GM23338 (cell line): ENCODE results near the gene PRKAR1B. TPM values are rescaled to one million over a fixed set of nuclear protein-coding genes. Genes with fewer than 3 reads are reported as not detected.

ENCODE experiments used
- ATAC-seq: fragments of 200-7000 bp; cut with Tn5 transposase; 3 replicates; pipeline ENCODE4 v1.9.1; 2020
- DNase-seq: peaks from one replicate; pipeline ENCODE4 v3.0.0-alpha.2; 2015; ENCODE audit warnings: low spot score
- H2AFZ ChIP-seq: fragments of 200-600 bp; sonication (generic); 2 replicates; pipeline ENCODE4 v1.8.0; 2016; ENCODE audit warnings: antibody characterized with exemption, mild to moderate bottlenecking, moderate library complexity
- H3F3A ChIP-seq: fragments of 200-600 bp; sonication (generic); replicated peaks from 2 replicates; pipeline ENCODE4 v1.8.0; 2017; ENCODE audit warnings: antibody characterized with exemption, mixed run types, low read depth
- H3K27ac ChIP-seq: fragments of 200-600 bp; sonication (generic); 2 replicates; pipeline ENCODE4 v1.6.1; 2016; ENCODE audit warnings: low read depth
- H3K27me3 ChIP-seq: fragments of 200-600 bp; sonication (generic); 2 replicates; pipeline ENCODE4 v1.8.0; 2016; ENCODE audit warnings: mild to moderate bottlenecking, mixed run types, moderate library complexity; ENCODE audit not compliant: insufficient read depth
- H3K36me3 ChIP-seq: fragments of 200-600 bp; sonication (generic); 2 replicates; pipeline ENCODE4 v1.8.0; 2016; ENCODE audit warnings: mild to moderate bottlenecking; ENCODE audit not compliant: insufficient read depth
- H3K4me1 ChIP-seq: fragments of 200-600 bp; sonication (generic); 2 replicates; pipeline ENCODE4 v1.8.0; 2016; ENCODE audit warnings: mild to moderate bottlenecking, moderate library complexity; ENCODE audit not compliant: insufficient read depth
- H3K4me2 ChIP-seq: fragments of 200-600 bp; sonication (generic); 2 replicates; pipeline ENCODE4 v1.7.1; 2017; ENCODE audit warnings: mixed run types
- H3K4me3 ChIP-seq: fragments of 200-600 bp; sonication (generic); 2 replicates; pipeline ENCODE4 v1.6.1; 2016; ENCODE audit warnings: mixed run types
- H3K79me2 ChIP-seq: fragments of 200-600 bp; sonication (generic); replicated peaks from 2 replicates; pipeline ENCODE4 v1.8.0; 2017; ENCODE audit warnings: mild to moderate bottlenecking; ENCODE audit not compliant: insufficient read depth
- H3K9me2 ChIP-seq: fragments of 200-600 bp; sonication (generic); 2 replicates; pipeline ENCODE4 v1.8.0; 2017; ENCODE audit not compliant: insufficient read depth
- H4K20me1 ChIP-seq: fragments of 200-600 bp; sonication (generic); replicated peaks from 2 replicates; pipeline ENCODE4 v1.8.0; 2017; ENCODE audit warnings: mild to moderate bottlenecking; ENCODE audit not compliant: insufficient read depth
- H3K27ac Mint-ChIP-seq: 2 replicates; pipeline ENCODE4 v1.8.0; 2020; ENCODE audit warnings: inconsistent platforms, mild to moderate bottlenecking, moderate library complexity, mixed read lengths
- H3K27me3 Mint-ChIP-seq: 3 replicates; pipeline ENCODE4 v1.8.0; 2022; ENCODE audit warnings: low read depth, mild to moderate bottlenecking, moderate library complexity, mixed read lengths, inconsistent platforms; ENCODE audit not compliant: insufficient read depth, poor library complexity
- H3K36me3 Mint-ChIP-seq: 3 replicates; pipeline ENCODE4 v1.8.0; 2021; ENCODE audit warnings: low read depth, mild to moderate bottlenecking, inconsistent platforms, moderate library complexity, mixed read lengths
- H3K4me1 Mint-ChIP-seq: 3 replicates; pipeline ENCODE4 v1.8.0; 2020; ENCODE audit warnings: mild to moderate bottlenecking, inconsistent platforms, mixed read lengths
- H3K4me3 Mint-ChIP-seq: 3 replicates; pipeline ENCODE4 v1.8.0; 2021; ENCODE audit warnings: moderate library complexity, mild to moderate bottlenecking, inconsistent platforms, mixed read lengths
- H3K9me3 Mint-ChIP-seq: 3 replicates; pipeline ENCODE4 v1.8.0; 2020; ENCODE audit warnings: moderate library complexity, mild to moderate bottlenecking, inconsistent platforms, mixed read lengths
- CREB1 ChIP-seq: fragments of 250-450 bp; sonication (Bioruptor Pico); IDR thresholded peaks from 2 replicates; pipeline ENCODE4 v1.5.0; 2020; ENCODE audit warnings: low read depth, mild to moderate bottlenecking, moderate library complexity
- ETS1 ChIP-seq: IDR thresholded peaks from 2 replicates; pipeline ENCODE4 v1.6.1; 2016; ENCODE audit warnings: antibody characterized with exemption
- EZH2 ChIP-seq: fragments of 200-600 bp; sonication (generic); IDR thresholded peaks from one replicate; pipeline ENCODE4 v1.8.0; 2017; ENCODE audit warnings: antibody characterized with exemption, mild to moderate bottlenecking, low read depth; ENCODE audit not compliant: unreplicated experiment
- EZH2phosphoT487 ChIP-seq: fragments of 200-600 bp; sonication (generic); IDR thresholded peaks from one replicate; pipeline ENCODE4 v1.8.1; 2018; ENCODE audit warnings: antibody characterized with exemption; ENCODE audit not compliant: unreplicated experiment
- JUNB ChIP-seq: IDR thresholded peaks from one replicate; pipeline ENCODE4 v1.6.1; 2016; ENCODE audit warnings: antibody characterized with exemption; ENCODE audit not compliant: unreplicated experiment
- NANOG ChIP-seq: IDR thresholded peaks from 2 replicates; pipeline ENCODE4 v1.6.1; 2016; ENCODE audit warnings: antibody characterized with exemption, borderline replicate concordance
- POLR2AphosphoS5 ChIP-seq: IDR thresholded peaks from 2 replicates; pipeline ENCODE4 v1.6.1; 2016; ENCODE audit warnings: antibody characterized with exemption, low read depth
- STAT1 ChIP-seq: IDR thresholded peaks from one replicate; pipeline ENCODE4 v1.6.1; 2016; ENCODE audit warnings: antibody characterized with exemption; ENCODE audit not compliant: unreplicated experiment
- ZNF114 ChIP-seq: fragments of 250-450 bp; sonication (Bioruptor Pico); IDR thresholded peaks from 2 replicates; pipeline ENCODE4 v1.5.0; 2020; ENCODE audit warnings: mild to moderate bottlenecking, moderate library complexity
- ZNF331 ChIP-seq: fragments of 250-450 bp; sonication (Bioruptor Pico); IDR thresholded peaks from 2 replicates; pipeline ENCODE4 v1.5.0; 2020; ENCODE audit warnings: low read depth, mild to moderate bottlenecking, moderate library complexity
- polyA plus RNA-seq: library from polyadenylated mRNA; unstranded; fragments of >200 nt; fragmentation: Nextera tagmentation; extraction: Ambion mirVana; gene quantifications from 2 replicates; pipeline ENCODE4 v1.2.1, GENCODE V29; 2016
- total RNA-seq: library from RNA; depleted of rRNA; stranded (reverse); fragments of >200 nt; shearing (Covaris generic); gene quantifications from 2 replicates; pipeline ENCODE4 v1.2.3, GENCODE V29; 2014
- TF ChIP-seq, protein P1 (sequence below): IDR thresholded peaks from one replicate; pipeline ENCODE4 v1.6.1; 2018; ENCODE audit warnings: antibody characterized with exemption; ENCODE audit not compliant: unreplicated experiment
- TF ChIP-seq, protein P2 (sequence below), 2 experiments: fragments of 200-600 bp in 1 of 2; sonication (generic) in 1 of 2; conservative IDR thresholded peaks; 2 replicates each; pipeline versions ENCODE4 v1.5.1 to v1.6.1; 2016 to 2017; ENCODE audit warnings: antibody characterized with exemption in 2 of 2, low read depth in 2 of 2, mild to moderate bottlenecking in 2 of 2, moderate library complexity in 1 of 2
- TF ChIP-seq, protein P3 (sequence below): fragments of 250-450 bp; sonication (Bioruptor Pico); IDR thresholded peaks from 2 replicates; pipeline ENCODE4 v1.5.0; 2020; ENCODE audit warnings: mild to moderate bottlenecking, moderate library complexity

PRKAR1B gene
- total and polyA plus RNA-seq, 2 experiments from 2014 or later = 35.7 to 36.7 TPM

GRCh38 chr7:564176-564865, 162.8 kb downstream of the PRKAR1B start:
- Mint-ChIP-seq H3K9me3 (peaks cover 4% of the 10 kb centered on the region; the same call in 1 of the 3 replicates), H3K4me1 (no peaks in the 10 kb centered on the region; the same call in 2 of the 3 replicates), H3K36me3 (peaks cover 3% of the 10 kb centered on the region), H3K27ac (no peak overlapping the region), H3K4me3 (no peak overlapping the region), H3K27me3 (peaks cover 14% of the 10 kb centered on the region)
- Histone ChIP-seq H3K36me3 (no peaks in the 10 kb centered on the region), H3K9me2 (peaks cover 5% of the 10 kb centered on the region), H3K27me3 (no peaks in the 10 kb centered on the region), H3F3A (no peaks in the 10 kb centered on the region), H3K79me2 (peaks cover 4% of the 10 kb centered on the region; the same call in 1 of the 2 replicates), H2AFZ (no peak overlapping the region), H3K4me3 (no peak overlapping the region), H3K4me2 (no peak overlapping the region), H3K27ac (no peak overlapping the region), H4K20me1 (no peaks in the 10 kb centered on the region), H3K4me1 (no peaks in the 10 kb centered on the region)
- no peak for TF ChIP-seq ZNF331 (CRISPR knock-in tag)
- TF ChIP-seq NANOG = no peak
- TF ChIP-seq CREB1 (CRISPR knock-in tag) = no peak
- TF ChIP-seq, protein P1, sequence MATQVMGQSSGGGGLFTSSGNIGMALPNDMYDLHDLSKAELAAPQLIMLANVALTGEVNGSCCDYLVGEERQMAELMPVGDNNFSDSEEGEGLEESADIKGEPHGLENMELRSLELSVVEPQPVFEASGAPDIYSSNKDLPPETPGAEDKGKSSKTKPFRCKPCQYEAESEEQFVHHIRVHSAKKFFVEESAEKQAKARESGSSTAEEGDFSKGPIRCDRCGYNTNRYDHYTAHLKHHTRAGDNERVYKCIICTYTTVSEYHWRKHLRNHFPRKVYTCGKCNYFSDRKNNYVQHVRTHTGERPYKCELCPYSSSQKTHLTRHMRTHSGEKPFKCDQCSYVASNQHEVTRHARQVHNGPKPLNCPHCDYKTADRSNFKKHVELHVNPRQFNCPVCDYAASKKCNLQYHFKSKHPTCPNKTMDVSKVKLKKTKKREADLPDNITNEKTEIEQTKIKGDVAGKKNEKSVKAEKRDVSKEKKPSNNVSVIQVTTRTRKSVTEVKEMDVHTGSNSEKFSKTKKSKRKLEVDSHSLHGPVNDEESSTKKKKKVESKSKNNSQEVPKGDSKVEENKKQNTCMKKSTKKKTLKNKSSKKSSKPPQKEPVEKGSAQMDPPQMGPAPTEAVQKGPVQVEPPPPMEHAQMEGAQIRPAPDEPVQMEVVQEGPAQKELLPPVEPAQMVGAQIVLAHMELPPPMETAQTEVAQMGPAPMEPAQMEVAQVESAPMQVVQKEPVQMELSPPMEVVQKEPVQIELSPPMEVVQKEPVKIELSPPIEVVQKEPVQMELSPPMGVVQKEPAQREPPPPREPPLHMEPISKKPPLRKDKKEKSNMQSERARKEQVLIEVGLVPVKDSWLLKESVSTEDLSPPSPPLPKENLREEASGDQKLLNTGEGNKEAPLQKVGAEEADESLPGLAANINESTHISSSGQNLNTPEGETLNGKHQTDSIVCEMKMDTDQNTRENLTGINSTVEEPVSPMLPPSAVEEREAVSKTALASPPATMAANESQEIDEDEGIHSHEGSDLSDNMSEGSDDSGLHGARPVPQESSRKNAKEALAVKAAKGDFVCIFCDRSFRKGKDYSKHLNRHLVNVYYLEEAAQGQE = no peak
- TF ChIP-seq STAT1 = no peak
- TF ChIP-seq EZH2phosphoT487 = no peak
- no peak for TF ChIP-seq POLR2AphosphoS5
- TF ChIP-seq, protein P2, sequence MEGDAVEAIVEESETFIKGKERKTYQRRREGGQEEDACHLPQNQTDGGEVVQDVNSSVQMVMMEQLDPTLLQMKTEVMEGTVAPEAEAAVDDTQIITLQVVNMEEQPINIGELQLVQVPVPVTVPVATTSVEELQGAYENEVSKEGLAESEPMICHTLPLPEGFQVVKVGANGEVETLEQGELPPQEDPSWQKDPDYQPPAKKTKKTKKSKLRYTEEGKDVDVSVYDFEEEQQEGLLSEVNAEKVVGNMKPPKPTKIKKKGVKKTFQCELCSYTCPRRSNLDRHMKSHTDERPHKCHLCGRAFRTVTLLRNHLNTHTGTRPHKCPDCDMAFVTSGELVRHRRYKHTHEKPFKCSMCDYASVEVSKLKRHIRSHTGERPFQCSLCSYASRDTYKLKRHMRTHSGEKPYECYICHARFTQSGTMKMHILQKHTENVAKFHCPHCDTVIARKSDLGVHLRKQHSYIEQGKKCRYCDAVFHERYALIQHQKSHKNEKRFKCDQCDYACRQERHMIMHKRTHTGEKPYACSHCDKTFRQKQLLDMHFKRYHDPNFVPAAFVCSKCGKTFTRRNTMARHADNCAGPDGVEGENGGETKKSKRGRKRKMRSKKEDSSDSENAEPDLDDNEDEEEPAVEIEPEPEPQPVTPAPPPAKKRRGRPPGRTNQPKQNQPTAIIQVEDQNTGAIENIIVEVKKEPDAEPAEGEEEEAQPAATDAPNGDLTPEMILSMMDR (conservative IDR thresholded peaks at IDR 0.05; ENCODE audit: low read depth in 2 of 2) = no peak
- TF ChIP-seq, protein P3, sequence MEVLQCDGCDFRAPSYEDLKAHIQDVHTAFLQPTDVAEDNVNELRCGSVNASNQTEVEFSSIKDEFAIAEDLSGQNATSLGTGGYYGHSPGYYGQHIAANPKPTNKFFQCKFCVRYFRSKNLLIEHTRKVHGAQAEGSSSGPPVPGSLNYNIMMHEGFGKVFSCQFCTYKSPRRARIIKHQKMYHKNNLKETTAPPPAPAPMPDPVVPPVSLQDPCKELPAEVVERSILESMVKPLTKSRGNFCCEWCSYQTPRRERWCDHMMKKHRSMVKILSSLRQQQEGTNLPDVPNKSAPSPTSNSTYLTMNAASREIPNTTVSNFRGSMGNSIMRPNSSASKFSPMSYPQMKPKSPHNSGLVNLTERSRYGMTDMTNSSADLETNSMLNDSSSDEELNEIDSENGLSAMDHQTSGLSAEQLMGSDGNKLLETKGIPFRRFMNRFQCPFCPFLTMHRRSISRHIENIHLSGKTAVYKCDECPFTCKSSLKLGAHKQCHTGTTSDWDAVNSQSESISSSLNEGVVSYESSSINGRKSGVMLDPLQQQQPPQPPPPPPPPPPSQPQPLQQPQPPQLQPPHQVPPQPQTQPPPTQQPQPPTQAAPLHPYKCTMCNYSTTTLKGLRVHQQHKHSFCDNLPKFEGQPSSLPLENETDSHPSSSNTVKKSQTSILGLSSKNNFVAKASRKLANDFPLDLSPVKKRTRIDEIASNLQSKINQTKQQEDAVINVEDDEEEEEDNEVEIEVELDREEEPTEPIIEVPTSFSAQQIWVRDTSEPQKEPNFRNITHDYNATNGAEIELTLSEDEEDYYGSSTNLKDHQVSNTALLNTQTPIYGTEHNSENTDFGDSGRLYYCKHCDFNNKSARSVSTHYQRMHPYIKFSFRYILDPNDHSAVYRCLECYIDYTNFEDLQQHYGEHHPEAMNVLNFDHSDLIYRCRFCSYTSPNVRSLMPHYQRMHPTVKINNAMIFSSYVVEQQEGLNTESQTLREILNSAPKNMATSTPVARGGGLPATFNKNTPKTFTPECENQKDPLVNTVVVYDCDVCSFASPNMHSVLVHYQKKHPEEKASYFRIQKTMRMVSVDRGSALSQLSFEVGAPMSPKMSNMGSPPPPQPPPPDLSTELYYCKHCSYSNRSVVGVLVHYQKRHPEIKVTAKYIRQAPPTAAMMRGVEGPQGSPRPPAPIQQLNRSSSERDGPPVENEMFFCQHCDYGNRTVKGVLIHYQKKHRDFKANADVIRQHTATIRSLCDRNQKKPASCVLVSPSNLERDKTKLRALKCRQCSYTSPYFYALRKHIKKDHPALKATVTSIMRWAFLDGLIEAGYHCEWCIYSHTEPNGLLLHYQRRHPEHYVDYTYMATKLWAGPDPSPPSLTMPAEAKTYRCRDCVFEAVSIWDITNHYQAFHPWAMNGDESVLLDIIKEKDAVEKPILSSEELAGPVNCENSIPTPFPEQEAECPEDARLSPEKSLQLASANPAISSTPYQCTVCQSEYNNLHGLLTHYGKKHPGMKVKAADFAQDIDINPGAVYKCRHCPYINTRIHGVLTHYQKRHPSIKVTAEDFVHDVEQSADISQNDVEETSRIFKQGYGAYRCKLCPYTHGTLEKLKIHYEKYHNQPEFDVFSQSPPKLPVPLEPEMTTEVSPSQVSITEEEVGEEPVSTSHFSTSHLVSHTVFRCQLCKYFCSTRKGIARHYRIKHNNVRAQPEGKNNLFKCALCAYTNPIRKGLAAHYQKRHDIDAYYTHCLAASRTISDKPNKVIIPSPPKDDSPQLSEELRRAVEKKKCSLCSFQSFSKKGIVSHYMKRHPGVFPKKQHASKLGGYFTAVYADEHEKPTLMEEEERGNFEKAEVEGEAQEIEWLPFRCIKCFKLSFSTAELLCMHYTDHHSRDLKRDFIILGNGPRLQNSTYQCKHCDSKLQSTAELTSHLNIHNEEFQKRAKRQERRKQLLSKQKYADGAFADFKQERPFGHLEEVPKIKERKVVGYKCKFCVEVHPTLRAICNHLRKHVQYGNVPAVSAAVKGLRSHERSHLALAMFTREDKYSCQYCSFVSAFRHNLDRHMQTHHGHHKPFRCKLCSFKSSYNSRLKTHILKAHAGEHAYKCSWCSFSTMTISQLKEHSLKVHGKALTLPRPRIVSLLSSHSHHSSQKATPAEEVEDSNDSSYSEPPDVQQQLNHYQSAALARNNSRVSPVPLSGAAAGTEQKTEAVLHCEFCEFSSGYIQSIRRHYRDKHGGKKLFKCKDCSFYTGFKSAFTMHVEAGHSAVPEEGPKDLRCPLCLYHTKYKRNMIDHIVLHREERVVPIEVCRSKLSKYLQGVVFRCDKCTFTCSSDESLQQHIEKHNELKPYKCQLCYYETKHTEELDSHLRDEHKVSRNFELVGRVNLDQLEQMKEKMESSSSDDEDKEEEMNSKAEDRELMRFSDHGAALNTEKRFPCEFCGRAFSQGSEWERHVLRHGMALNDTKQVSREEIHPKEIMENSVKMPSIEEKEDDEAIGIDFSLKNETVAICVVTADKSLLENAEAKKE = no peak
- no peak for TF ChIP-seq EZH2
- TF ChIP-seq ETS1 = no peak
- TF ChIP-seq JUNB = no peak
- TF ChIP-seq ZNF114 (CRISPR knock-in tag) = no peak
- DNase-seq = no peak
- no peak for ATAC-seq
